GM12891 (cell line): Measurements from ENCODE around the gene SULT2B1.

Experiments used
- POLR2A ChIP-seq: IDR thresholded peaks from 2 replicates; pipeline ENCODE4 v1.6.1; 2011; ENCODE audit warnings: low read depth, low read length, control low read depth
- POLR2AphosphoS5 ChIP-seq: IDR thresholded peaks from 2 replicates; pipeline ENCODE4 v1.6.1; 2011; ENCODE audit warnings: low read depth, low read length, control low read depth

GRCh38 chr19:48646722-48647216, 94.8 kb downstream of the SULT2B1 start:
- TF ChIP-seq POLR2AphosphoS5 (no peak), POLR2A (no peak)
